ENCODE measurements around the gene RIPPLY2. TPM values are rescaled to one million over a fixed set of nuclear protein-coding genes. Genes with fewer than 3 reads are reported as not detected.

Gene RIPPLY2
- total RNA-seq, 4 donors from 2014 or later: not detected

DNA sequence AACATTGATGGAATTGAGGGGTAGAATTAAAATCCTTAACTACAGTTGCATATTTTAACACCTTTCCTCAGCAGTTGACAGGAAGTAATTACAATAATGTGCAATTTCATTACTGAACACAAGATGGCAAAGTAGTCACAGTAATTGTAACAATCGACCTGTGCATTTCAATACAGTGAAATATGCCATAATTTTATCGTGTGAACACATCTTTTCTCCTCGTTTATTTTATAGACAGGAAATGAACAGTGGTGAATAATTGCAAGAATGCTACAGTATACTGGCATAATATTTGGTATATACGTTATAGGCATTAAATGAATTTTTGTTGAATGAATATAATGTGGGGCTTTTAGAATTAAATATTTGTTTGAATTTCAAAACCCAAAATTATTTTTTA lies 31.4 kb downstream of the RIPPLY2 start:
- no peak for DNase-seq
- Histone ChIP-seq H3K4me1 (no peaks in the 10 kb centered on the region), H3K9me3 (no peaks in the 10 kb centered on the region), H3K27me3 (no peaks in the 10 kb centered on the region), H3K27ac (no peak overlapping the region), H3K4me3 (replicated peaks in 1 of 3) (no peak overlapping the region), H3K36me3 (no peaks in the 10 kb centered on the region)
- TF ChIP-seq, protein P1, sequence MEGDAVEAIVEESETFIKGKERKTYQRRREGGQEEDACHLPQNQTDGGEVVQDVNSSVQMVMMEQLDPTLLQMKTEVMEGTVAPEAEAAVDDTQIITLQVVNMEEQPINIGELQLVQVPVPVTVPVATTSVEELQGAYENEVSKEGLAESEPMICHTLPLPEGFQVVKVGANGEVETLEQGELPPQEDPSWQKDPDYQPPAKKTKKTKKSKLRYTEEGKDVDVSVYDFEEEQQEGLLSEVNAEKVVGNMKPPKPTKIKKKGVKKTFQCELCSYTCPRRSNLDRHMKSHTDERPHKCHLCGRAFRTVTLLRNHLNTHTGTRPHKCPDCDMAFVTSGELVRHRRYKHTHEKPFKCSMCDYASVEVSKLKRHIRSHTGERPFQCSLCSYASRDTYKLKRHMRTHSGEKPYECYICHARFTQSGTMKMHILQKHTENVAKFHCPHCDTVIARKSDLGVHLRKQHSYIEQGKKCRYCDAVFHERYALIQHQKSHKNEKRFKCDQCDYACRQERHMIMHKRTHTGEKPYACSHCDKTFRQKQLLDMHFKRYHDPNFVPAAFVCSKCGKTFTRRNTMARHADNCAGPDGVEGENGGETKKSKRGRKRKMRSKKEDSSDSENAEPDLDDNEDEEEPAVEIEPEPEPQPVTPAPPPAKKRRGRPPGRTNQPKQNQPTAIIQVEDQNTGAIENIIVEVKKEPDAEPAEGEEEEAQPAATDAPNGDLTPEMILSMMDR (IDR thresholded peaks at IDR 0.05): peak; percentile 10 to 64 (median 46)
- TF ChIP-seq POLR2A (IDR thresholded peaks at IDR 0.05): no peak
- WGBS, 2 donors: 19 to 20% methylated on average over 4 of the region's 4 CpGs
- intact Hi-C loops (cut with DNase I): loop anchor here (10.0 kb wide), 1 partner anchor 340 kb away; the partner anchor contains the start of gene CEP162

DNA sequence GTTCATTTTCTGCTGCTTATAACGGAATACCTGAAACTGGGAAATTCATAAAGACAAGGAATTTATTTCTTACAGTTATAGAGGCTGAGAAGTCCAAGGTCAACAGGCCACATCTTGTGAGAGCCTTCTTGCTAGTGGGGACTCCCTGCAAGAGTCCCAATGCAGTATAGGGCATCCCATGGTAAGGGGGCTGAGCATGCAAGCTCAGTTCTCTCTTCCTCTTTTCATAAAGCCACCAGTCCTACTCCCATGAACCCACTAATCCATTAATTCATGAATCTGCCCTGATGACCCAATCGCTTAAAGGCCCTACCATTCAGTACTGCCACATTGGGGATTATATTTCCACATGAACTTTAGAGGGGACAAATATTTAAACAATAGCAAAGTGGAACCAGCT lies 32.8 kb downstream of the RIPPLY2 start:
- no peaks in the 10 kb centered on the region for H3K36me3 ChIP-seq
- 96 to 98% methylated on average over 2 of the region's 2 CpGs for whole genome bisulfite sequencing, 2 donors
- intact Hi-C loops (cut with DNase I): loop anchor here (10.0 kb wide), 1 partner anchor 339 kb away; the partner anchor contains the start of gene CEP162
- no peaks in the 10 kb centered on the region for H3K27me3 ChIP-seq
- H3K9me3 ChIP-seq: no peaks in the 10 kb centered on the region
- H3K4me1 ChIP-seq: no peaks in the 10 kb centered on the region
- no peak overlapping the region for H3K4me3 ChIP-seq (replicated peaks in 1 of 3)
- no peak overlapping the region for H3K27ac ChIP-seq
- DNase-seq: no peak
- TF ChIP-seq, protein P1 (IDR thresholded peaks at IDR 0.05): no peak
- no peak for TF ChIP-seq POLR2A (IDR thresholded peaks at IDR 0.05)

DNA sequence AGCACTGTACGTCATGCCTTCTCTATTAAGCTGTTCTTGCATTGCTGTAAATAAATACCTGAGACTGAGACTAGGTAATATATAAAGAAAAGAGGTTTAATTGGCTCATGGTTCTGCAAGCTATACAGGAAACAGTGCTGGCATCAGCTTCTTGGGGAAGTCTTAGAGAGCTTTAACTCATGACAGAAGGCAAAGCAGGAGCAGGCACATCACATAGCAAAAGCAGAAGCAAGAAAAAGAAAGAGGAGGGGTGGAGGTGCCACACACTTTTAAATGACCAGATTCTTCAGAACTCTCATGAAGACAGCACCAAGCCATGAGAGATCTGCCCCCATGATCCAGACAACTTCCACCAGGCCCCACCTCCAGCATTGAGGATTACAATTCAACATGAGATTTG lies 36.5 kb downstream of the RIPPLY2 start:
- Histone ChIP-seq H3K36me3 (no peaks in the 10 kb centered on the region), H3K4me3 (replicated peaks in 1 of 3) (no peak overlapping the region), H3K4me1 (peaks cover 4% of the 10 kb centered on the region in 2 donors), H3K27ac (no peak overlapping the region), H3K27me3 (no peaks in the 10 kb centered on the region), H3K9me3 (no peaks in the 10 kb centered on the region)
- intact Hi-C loops (cut with DNase I): loop anchor here (10.0 kb wide), 1 partner anchor 335 kb away; the partner anchor contains the start of gene CEP162
- DNase-seq: no peak
- no peak for TF ChIP-seq POLR2A (IDR thresholded peaks at IDR 0.05)
- TF ChIP-seq, protein P1 (IDR thresholded peaks at IDR 0.05): no peak
- 98 to 100% methylated on average over 1 of the region's 1 CpG for WGBS, 2 donors

DNA sequence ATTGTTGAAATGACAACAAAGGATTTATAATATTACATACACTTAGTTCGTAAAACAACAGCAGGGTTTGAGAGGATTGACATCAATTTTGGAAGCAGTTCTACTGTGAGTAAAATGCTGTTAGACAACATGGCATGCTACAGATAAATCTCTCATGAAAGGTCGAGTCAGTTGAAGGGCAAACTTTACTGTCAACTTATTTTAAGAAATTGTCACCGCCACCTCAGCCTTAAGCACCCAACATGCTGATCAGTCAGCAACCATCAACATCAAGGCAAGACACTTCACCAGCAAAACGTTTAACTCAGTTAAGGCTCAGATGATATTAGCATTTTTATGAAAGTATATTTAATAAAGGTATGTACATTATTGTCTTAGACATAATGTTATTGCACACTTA lies 37.4 kb downstream of the RIPPLY2 start:
- intact Hi-C loops (cut with DNase I): no loop called here
- H3K9me3 ChIP-seq: no peaks in the 10 kb centered on the region
- 92 to 96% methylated on average over 4 of the region's 4 CpGs for WGBS, 2 donors
- H3K36me3 ChIP-seq: no peaks in the 10 kb centered on the region
- H3K27me3 ChIP-seq: no peaks in the 10 kb centered on the region
- no peak for TF ChIP-seq POLR2A (IDR thresholded peaks at IDR 0.05)
- TF ChIP-seq, protein P1 (IDR thresholded peaks at IDR 0.05): no peak
- no peak for DNase-seq
- H3K27ac ChIP-seq: no peak overlapping the region
- H3K4me1 ChIP-seq: peaks cover 4% of the 10 kb centered on the region in 2 donors
- H3K4me3 ChIP-seq (replicated peaks in 1 of 3): no peak overlapping the region

DNA sequence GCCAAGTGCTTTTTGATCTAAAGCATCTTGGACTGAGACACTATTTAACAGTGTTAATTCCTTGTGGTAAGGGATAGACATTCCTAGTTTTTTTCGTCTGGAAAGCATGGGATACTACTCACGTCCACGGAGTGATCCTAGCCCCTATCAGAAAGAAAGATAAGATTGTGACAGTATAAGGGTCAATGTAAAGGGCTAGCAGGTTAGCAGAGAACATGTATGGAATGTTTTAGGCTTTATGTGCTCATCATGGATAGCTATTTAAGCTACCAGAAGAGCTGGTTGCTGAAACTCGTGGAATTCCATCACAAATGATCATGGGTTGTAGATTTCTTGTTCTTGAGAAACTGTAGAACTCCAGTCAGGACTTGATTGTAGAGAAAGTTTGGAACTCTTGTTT lies 38.4 kb downstream of the RIPPLY2 start:
- no peaks in the 10 kb centered on the region for H3K36me3 ChIP-seq
- 92 to 94% methylated on average over 4 of the region's 4 CpGs for WGBS, 2 donors
- no peaks in the 10 kb centered on the region for H3K27me3 ChIP-seq
- TF ChIP-seq POLR2A (IDR thresholded peaks at IDR 0.05): no peak
- TF ChIP-seq, protein P1 (IDR thresholded peaks at IDR 0.05): no peak
- H3K27ac ChIP-seq: no peak overlapping the region
- intact Hi-C loops (cut with DNase I): no loop called here
- H3K4me1 ChIP-seq: peaks cover 4% of the 10 kb centered on the region in 2 donors
- no peaks in the 10 kb centered on the region for H3K9me3 ChIP-seq
- no peak for DNase-seq
- H3K4me3 ChIP-seq (replicated peaks in 1 of 3): no peak overlapping the region
